OCI-LY1 (cell line): ENCODE measurements around the gene ACKR2.

ENCODE experiments used
- CTCF ChIP-seq: fragments of 200-600 bp; sonication (generic), shearing (Covaris generic); IDR thresholded peaks from 2 replicates; pipeline ENCODE4 v1.5.1; 2017; ENCODE audit warnings: mild to moderate bottlenecking, antibody characterized with exemption, low read length, moderate library complexity, mixed read lengths
- EZH2 ChIP-seq: fragments of 200-600 bp; sonication (generic), shearing (Covaris generic); IDR thresholded peaks from 2 replicates; pipeline ENCODE4 v1.8.0; 2017; ENCODE audit warnings: borderline replicate concordance, mixed run types, mild to moderate bottlenecking, antibody characterized with exemption, low read length, moderate library complexity, mixed read lengths

- no peak for TF ChIP-seq CTCF
- no peak for TF ChIP-seq EZH2
Measured at GRCh38 chr3:42851228-42851834, 42.1 kb downstream of the ACKR2 start.
